PC-3 (cell line): ENCODE measurements around the gene TK2. TPM values are rescaled to one million over a fixed set of nuclear protein-coding genes. Genes with fewer than 3 reads are reported as not detected.

Experiments
- ATAC-seq: fragments of 200-7000 bp; cut with Tn5 transposase; 2 replicates; pipeline ENCODE4 v1.9.1; 2020; ENCODE audit warnings: mild to moderate bottlenecking, moderate library complexity
- BruUV-seq: library from RNA; stranded (reverse); fragments of 400-500 nt; replicated peaks from 2 replicates; lab custom pipeline; 2021; lab: Mats Ljungman, UMichigan
- CTCF ChIA-PET: fragments of 300-600 bp; sonication (Branson Sonifier 250); formaldehyde crosslinking; loops from one replicate; lab custom pipeline; 2022; ENCODE audit warnings: antibody characterized with exemption; lab: Charles Lee
- POLR2A ChIA-PET: fragments of 300-600 bp; sonication (Branson Sonifier 250); formaldehyde crosslinking; loops from one replicate; lab custom pipeline; 2022; ENCODE audit warnings: antibody characterized with exemption; ENCODE audit not compliant: unreplicated experiment; lab: Charles Lee
- DNase-seq: peaks from one replicate; pipeline ENCODE4 v3.0.0-alpha.2; 2015
- H2AFZ ChIP-seq: fragments of 300-600 bp; sonication (generic); 2 replicates; pipeline ENCODE4 v1.6.0; 2016; ENCODE audit warnings: antibody characterized with exemption, low read length
- H3F3A ChIP-seq: fragments of 300-600 bp; sonication (generic); one replicate; pipeline ENCODE4 v1.6.0; 2017; ENCODE audit warnings: antibody characterized with exemption, low read length, control low read depth, mild to moderate bottlenecking; ENCODE audit not compliant: unreplicated experiment
- H3K27ac ChIP-seq: fragments of 300-600 bp; sonication (generic); 2 replicates; pipeline ENCODE4 v1.5.1; 2016; ENCODE audit warnings: mild to moderate bottlenecking, low read length
- H3K27me3 ChIP-seq: fragments of 300-600 bp; sonication (generic); 2 replicates; pipeline ENCODE4 v1.6.1; 2016; ENCODE audit warnings: low read length, mixed read lengths
- H3K36me3 ChIP-seq: fragments of 300-600 bp; sonication (generic); 2 replicates; pipeline ENCODE4 v1.6.1; 2016; ENCODE audit warnings: low read depth, mixed run types, low read length, mixed read lengths
- H3K4me1 ChIP-seq: fragments of 300-600 bp; sonication (generic); 2 replicates; pipeline ENCODE4 v1.5.1; 2016; ENCODE audit warnings: low read length; ENCODE audit not compliant: insufficient read depth
- H3K4me2 ChIP-seq: fragments of 300-600 bp; sonication (generic); 2 replicates; pipeline ENCODE4 v1.6.0; 2016; ENCODE audit warnings: low read length
- H3K4me3 ChIP-seq: fragments of 300-600 bp; sonication (generic); 2 replicates; pipeline ENCODE4 v1.5.1; 2016; ENCODE audit warnings: mild to moderate bottlenecking, low read length, mixed read lengths
- H3K79me2 ChIP-seq: fragments of 300-600 bp; sonication (generic); 2 replicates; pipeline ENCODE4 v1.6.1; 2017; ENCODE audit warnings: low read length, mixed read lengths
- H3K9ac ChIP-seq: fragments of 300-600 bp; sonication (generic); 2 replicates; pipeline ENCODE4 v1.6.0; 2016; ENCODE audit warnings: mild to moderate bottlenecking, low read length
- H3K9me2 ChIP-seq: fragments of 300-600 bp; sonication (generic); replicated peaks from 2 replicates; pipeline ENCODE4 v1.6.1; 2016; ENCODE audit warnings: mixed run types, low read length, mixed read lengths
- H3K9me3 ChIP-seq: fragments of 300-600 bp; sonication (generic); 2 replicates; pipeline ENCODE4 v1.6.1; 2016; ENCODE audit warnings: low read length, mixed read lengths
- H4K20me1 ChIP-seq: fragments of 300-600 bp; sonication (generic); 2 replicates; pipeline ENCODE4 v1.6.1; 2016; ENCODE audit warnings: low read length, mixed read lengths
- EZH2 ChIP-seq: fragments of 300-600 bp; sonication (generic); IDR thresholded peaks from one replicate; pipeline ENCODE4 v1.6.1; 2017; ENCODE audit warnings: antibody characterized with exemption, mild to moderate bottlenecking, low read length; ENCODE audit not compliant: unreplicated experiment
- EZH2phosphoT487 ChIP-seq: fragments of 300-600 bp; sonication (generic); IDR thresholded peaks from 2 replicates; pipeline ENCODE4 v1.6.1; 2018; ENCODE audit warnings: mild to moderate bottlenecking, antibody characterized with exemption, low read length, borderline replicate concordance
- intact Hi-C: fragments of 100-400 bp; cut with micrococcal nuclease; formaldehyde crosslinking; loops from 2 replicates; pipeline ENCODE4 v1.9.0; 2023
- total RNA-seq: library from RNA; depleted of rRNA; stranded (reverse); fragments of >200 nt; gene quantifications from 2 replicates; pipeline ENCODE4 v1.2.3, GENCODE V29; 2014
- TF ChIP-seq, protein P1 (sequence below): fragments of 300-600 bp; sonication (generic); conservative IDR thresholded peaks from 2 replicates; pipeline ENCODE4 v1.5.1; 2017; ENCODE audit warnings: antibody characterized with exemption, low read depth, mild to moderate bottlenecking, low read length

TK2 gene
- total RNA-seq, 1 experiment from 2014 or later = 8.3 TPM

DNA sequence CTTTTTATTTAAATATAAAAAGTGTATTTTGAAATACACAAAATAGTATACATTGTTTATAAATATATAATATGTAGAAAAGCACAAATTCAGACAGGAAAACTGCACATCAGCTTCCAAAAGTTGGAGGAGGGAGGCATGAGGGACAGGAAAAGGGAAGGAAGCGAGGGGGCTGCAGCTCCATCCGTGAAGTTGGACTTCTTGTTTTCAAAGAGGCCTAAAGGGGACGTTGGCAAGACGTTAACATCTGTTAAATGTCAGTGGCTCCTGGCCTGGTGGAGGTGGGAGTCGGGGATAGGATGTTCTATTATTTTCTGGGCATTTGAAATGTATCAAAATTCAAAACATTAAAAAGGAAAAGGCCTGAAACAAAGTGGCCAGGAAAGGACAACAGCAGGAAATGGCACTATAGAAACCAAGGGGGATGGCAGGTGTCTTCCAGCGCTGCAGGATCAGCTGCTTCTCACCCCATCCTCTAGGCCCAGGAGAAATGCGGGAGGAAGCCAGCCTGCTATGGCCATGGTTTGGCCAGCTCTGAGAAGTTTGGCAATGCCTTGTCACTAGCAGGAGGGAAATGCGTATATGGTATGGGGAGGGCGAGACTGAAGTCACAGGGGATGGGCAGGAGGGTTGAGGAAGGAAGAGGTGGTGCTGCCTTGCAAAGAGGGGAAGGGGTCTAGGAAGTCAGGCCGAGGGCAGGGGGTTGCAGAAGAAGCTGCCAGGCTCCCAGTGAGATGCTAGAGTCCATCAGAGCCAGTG lies 35.7 kb upstream of the TK2 start:
- Histone ChIP-seq H3K36me3 (no peaks in the 10 kb centered on the region), H4K20me1 (no peaks in the 10 kb centered on the region), H3K4me2 (no peak overlapping the region), H3K4me3 (no peak overlapping the region), H3K79me2 (no peaks in the 10 kb centered on the region), H3K9ac (no peak overlapping the region), H3K27me3 (no peaks in the 10 kb centered on the region), H3K4me1 (peaks cover 10% of the 10 kb centered on the region), H2AFZ (no peak overlapping the region), H3K27ac (no peak overlapping the region), H3K9me3 (no peaks in the 10 kb centered on the region), H3K9me2 (no peaks in the 10 kb centered on the region), H3F3A (no peaks in the 10 kb centered on the region)
- no peak for DNase-seq
- intact Hi-C loops = no loop called here
- ChIA-PET POLR2A (interaction anchor here (0.6 kb wide), 1 partner anchor 107 kb away, joined by 3 read pairs; no protein-coding TSS in a partner anchor), CTCF (no interaction called here)
- ATAC-seq = no peak
- TF ChIP-seq EZH2 = no peak
- TF ChIP-seq, protein P1, sequence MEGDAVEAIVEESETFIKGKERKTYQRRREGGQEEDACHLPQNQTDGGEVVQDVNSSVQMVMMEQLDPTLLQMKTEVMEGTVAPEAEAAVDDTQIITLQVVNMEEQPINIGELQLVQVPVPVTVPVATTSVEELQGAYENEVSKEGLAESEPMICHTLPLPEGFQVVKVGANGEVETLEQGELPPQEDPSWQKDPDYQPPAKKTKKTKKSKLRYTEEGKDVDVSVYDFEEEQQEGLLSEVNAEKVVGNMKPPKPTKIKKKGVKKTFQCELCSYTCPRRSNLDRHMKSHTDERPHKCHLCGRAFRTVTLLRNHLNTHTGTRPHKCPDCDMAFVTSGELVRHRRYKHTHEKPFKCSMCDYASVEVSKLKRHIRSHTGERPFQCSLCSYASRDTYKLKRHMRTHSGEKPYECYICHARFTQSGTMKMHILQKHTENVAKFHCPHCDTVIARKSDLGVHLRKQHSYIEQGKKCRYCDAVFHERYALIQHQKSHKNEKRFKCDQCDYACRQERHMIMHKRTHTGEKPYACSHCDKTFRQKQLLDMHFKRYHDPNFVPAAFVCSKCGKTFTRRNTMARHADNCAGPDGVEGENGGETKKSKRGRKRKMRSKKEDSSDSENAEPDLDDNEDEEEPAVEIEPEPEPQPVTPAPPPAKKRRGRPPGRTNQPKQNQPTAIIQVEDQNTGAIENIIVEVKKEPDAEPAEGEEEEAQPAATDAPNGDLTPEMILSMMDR = no peak
- no peak for TF ChIP-seq EZH2phosphoT487
- no TSS peak for BruUV-seq

DNA sequence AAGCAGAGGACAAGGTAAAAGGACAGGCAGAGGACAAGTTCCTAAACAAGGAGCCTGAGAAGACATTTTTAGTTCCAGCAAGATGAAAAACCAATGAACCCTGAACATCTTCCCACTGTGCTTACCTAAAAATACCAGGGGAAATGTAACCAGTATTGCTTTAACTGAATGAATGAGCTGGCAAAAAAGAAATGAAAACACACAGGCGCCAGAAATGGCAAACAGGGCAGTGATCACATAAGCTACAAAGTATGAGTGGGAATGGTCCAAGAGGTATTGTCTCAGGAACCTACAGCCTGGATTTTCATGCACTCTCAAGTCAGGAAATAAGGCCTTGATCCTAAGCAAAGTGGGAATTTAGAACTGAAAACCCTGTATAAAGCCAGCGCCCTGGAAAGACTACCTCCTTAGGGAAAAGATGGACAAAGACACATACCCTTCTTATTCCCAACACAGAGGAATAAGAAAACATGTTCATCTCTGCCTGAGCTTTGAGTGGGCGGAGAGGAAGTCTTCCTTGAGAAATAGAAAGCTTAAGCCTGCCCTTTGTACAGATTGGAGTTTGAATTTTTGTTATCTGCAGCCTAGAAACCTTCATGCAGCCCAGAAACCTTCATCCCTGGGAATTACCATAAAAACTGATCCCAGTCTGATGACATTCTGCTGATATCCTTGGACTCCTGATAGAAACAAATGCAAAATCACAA lies 31.5 kb upstream of the TK2 start:
- Histone ChIP-seq H3K4me3 (no peak overlapping the region), H3K4me1 (peaks cover 18% of the 10 kb centered on the region), H4K20me1 (no peaks in the 10 kb centered on the region), H3K9me2 (no peaks in the 10 kb centered on the region), H3K9me3 (no peaks in the 10 kb centered on the region), H2AFZ (no peak overlapping the region), H3K27me3 (no peaks in the 10 kb centered on the region), H3K79me2 (no peaks in the 10 kb centered on the region), H3K9ac (no peak overlapping the region), H3F3A (no peaks in the 10 kb centered on the region), H3K4me2 (no peak overlapping the region), H3K27ac (no peak overlapping the region), H3K36me3 (no peaks in the 10 kb centered on the region)
- POLR2A ChIA-PET = no interaction called here
- DNase-seq = no peak
- no peak for TF ChIP-seq EZH2phosphoT487
- TF ChIP-seq, protein P1 = no peak
- no peak for TF ChIP-seq EZH2
- intact Hi-C loops = no loop called here
- BruUV-seq = no TSS peak
- ATAC-seq = no peak
- CTCF ChIA-PET = no interaction called here
